MM.1S (cell line): ENCODE data around the gene PXYLP1.

Experiments used
- CTCF ChIP-seq: fragments of 300-600 bp; sonication (generic); IDR thresholded peaks from 2 replicates; pipeline ENCODE4 v1.5.1; 2016; ENCODE audit warnings: antibody characterized with exemption, low read length, mixed read lengths
- EZH2phosphoT487 ChIP-seq: fragments of 300-600 bp; sonication (generic); IDR thresholded peaks from 2 replicates; pipeline ENCODE4 v1.6.1; 2018; ENCODE audit warnings: antibody characterized with exemption, low read length

DNA sequence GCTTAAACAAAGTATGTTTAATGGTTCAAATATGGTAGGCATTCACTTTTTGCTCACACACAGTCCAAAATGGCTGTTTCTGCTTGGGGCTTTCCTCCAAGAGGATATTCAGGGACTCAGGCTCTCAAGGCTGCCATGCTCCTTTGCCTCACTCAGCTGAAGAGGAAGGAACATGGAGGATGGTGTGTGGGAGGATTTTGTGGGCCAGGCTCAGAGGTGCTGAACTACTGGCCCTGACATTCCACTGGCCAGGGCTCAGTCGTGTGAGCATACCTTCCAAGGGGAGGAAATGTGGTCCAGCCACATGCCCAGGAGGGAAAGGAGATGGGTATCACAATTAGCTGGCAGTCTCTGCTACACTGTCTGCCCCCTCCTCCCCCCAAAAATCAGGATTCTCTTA lies 8.7 kb downstream of the PXYLP1 start:
- no peak for TF ChIP-seq EZH2phosphoT487
- no peak for TF ChIP-seq CTCF
